Measurements from ENCODE around the gene CDHR4.
"Not testable (repeated sequence)": the region's sequence is repeated elsewhere in the genome, so short reads cannot be mapped to it uniquely, and the experiment has no call there.

Gene CDHR4

DNA sequence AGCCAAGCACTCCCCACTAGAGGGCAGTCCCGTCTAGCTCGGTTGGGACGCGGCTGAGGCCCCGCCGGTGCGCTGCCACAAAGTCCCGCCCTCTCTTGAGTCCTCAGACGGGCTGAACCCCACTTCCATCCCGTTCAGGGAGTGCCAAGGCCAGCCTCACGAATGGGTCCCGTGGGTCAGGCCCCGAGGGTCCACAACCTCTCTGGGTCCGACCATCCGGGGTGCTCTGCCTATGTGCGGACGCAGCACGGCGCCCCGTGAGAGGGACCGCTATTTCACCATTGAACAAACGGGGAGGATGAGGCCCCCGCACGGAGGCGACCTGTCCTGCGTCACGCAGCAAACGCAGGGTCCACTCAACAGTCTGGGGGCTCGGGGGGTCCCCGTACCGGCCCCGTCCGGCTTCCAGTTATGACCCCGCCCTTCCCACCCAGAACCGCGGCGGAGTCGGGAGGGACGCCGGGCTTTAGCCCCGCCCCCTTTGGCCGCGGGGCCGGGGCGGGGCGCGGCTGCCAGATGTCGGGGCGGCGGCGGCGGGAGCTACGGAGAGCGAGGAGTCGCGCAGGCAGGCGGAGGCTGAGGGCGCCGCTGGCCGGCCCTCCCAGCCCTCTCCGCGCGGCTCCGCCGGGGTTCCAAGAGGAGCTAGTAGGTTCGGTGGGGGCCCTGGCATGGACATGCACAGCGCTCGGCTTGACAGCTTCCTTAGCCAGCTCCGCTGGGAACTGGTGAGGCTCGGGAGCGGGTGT lies 3.2 kb upstream of the CDHR4 start, which contains the start of gene INKA1:
INKA1 (plus strand) TSS at position 543 of the 746 bp plus-strand sequence; CDS start at position 675, 132 bp downstream.
- DNase-seq: peak; percentile 77

GRCh38 chr3:49801160-49801559 lies 1.5 kb upstream of the CDHR4 start:
- DNase-seq: no peak

GRCh38 chr3:49799105-49799504 lies 568 bp downstream of the CDHR4 start:
- DNase-seq: no peak

GRCh38 chr3:49794926-49795905 lies 4.5 kb downstream of the CDHR4 start:
- no peak for DNase-seq

DNA sequence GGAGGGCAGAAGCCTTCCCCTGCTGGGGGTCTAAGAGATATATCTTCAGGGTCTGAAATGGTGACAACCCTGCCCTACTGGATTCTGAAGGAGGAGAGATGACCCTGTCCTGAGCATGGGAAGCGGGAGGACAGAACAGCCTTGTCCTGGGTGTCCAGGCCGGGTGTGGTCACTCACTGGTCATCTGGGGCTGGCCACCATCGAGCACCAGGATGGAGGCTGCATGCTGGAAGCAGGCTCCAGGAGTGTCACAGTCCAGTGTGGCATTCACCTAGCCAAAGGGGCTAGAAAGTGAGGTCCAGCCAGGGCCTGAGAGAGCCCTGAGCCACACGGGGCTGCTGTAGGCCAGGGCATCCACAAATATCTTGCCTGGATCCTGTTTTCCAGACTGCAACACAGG lies 5.2 kb downstream of the CDHR4 start:
- DNase-seq: no peak

GRCh38 chr3:49793486-49794085 lies 6.1 kb downstream of the CDHR4 start:
- no peak for DNase-seq

DNA sequence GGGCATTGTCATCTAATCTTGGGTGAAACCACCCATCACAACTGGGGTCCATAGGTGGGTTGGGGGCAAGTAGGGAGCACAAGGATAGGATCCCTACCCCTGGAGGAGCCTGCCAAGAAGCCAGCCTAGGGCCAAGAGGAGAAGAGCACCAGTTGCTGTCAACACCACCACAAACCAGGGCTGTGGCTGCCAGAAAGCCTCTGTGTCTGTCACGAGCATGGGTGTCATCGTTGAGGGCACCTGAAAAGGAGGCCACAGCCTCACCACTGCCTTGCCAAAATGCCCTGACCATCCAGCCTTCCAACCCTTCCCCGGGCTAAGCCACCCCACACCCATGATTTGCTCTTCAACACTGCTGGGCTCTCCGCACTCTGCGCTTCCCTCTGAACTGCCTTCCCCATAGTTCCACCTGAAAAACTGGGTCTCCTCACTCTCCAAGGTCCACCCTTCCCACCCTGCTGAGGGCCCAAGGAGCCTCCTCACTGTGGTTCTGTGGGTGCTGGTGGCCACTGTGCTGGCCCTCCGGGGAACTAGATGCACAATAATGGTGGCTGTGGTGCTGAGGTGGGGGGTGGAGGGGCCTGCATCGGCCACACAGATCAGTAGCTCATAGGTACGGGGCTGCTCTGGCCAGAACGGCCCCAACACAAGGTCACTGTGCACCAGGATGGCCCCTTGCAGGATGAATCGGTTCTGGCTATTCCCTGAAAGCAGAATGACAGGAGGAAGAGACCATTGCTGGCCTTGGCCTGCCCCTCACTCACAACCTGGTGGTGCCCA lies 7.1 kb downstream of the CDHR4 start:
- no peak for DNase-seq

DNA sequence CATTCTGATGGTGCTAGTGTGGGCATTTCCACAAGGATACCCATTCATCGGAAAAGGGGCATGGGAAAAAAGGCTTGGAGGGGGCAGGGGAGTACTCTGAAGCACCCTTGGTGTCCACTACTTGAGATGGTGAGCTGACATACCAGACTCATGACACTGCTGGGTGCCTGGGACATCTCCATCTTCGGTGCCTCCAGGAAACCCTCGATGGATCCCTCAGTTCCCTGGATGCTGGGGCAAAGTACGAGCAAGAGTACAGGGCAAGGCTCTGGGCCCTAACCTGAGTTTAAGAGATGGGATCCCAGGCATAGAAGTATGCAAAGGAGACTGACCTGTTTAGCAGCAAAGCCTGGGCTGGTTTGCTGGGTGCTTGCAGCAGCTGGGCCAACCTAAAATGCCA lies 8.1 kb downstream of the CDHR4 start:
- DNase-seq: no peak

DNA sequence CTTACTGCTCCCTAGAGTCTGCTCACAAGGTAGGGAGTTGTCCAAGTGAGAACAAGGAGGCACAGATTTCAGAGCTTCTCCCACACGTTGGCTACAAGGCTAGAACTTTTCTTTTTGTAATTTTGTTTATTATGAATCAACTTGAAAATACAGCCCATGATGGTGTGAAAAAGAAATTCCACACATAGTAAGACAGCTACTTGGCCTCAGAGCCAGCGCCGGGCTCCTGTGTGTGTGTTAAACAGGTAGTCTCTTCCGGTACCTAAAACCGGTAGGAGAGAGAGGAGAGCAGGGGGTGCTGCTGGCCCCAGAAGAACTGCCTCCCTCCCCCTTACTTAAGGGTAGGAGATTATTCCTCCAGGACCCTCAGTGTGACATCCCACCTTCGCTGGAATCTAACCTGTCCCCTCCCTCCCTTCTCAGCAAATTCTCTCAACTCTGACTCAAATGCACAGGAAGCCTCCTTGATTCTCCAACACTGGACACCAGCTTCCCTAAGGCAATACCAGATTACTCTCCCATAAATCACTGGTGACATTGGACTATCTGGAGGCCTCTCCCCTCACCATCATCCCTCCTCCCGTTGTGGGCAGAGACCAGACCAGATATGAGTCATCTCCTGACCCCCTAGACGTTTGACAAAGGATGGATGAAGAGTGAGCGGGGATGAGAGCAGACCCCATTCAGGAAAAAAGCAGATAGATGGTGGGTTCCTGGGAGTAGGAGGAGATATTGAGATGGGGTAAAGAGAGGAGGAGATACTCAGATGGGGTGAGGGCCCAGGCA lies 8.9 kb downstream of the CDHR4 start:
- DNase-seq: no peak

GRCh38 chr3:49788056-49788455 lies 11.6 kb downstream of the CDHR4 start:
- DNase-seq: no peak

GRCh38 chr3:49787536-49787935 lies 12.1 kb downstream of the CDHR4 start:
- DNase-seq: no peak

DNA sequence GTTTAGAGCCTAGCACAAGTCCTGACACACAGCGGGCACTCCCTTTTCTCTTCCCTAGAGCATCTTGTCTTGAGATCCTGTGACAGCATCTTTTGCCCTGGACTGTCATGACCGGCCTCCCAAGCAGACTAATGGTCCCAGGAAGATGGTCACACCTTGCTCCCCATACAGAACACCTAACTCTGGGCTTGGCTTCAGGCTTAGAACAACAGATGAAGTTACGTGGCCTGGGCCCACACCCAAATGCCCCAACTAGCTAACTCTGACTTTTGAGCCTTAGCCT lies 12.6 kb downstream of the CDHR4 start:
- DNase-seq: no peak

GRCh38 chr3:49786357-49787181 lies 13.1 kb downstream of the CDHR4 start, which contains the start of gene IP6K1:
Gene IP6K1, minus strand, starts transcription at chr3:49786542. Its CDS starts 38,502 bp downstream, at chr3:49748040.
- peak; percentile 99 for DNase-seq

- DNase-seq: no peak
These were observed 13.9 kb downstream of the CDHR4 start for GRCh38 chr3:49785565-49786356.

- not testable (repeated sequence) for DNase-seq
These were observed 17.4 kb downstream of the CDHR4 start for GRCh38 chr3:49782277-49782676.

GRCh38 chr3:49781415-49782199 lies 18.1 kb downstream of the CDHR4 start:
- no peak for DNase-seq

DNA sequence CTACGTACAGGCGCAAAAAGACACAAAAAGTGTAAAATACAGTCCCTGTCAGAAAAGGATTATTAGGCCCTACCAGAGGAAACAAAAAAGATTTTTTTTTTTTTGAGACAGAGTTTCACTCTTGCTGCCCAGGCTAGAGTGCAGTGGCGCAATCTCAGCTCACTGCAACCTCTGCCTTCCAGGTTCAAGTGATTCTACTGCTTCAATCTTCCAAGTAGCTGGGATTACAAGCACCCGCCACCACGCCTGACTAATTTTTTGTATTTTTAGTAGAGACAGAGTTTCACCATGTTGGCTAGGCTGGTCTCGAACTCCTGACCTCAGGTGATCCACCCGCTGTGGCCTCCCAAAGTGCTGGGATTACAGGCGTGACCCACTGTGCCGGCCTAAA lies 18.7 kb downstream of the CDHR4 start:
- DNase-seq: not testable (repeated sequence)

GRCh38 chr3:49780080-49780974 lies 19.3 kb downstream of the CDHR4 start:
- DNase-seq: no peak
